HepG2 (cell line): ENCODE data around the gene SGMS1. TPM values are rescaled to one million over a fixed set of nuclear protein-coding genes. Genes with fewer than 3 reads are reported as not detected.

Experiments
- CHD2 ChIP-seq: IDR thresholded peaks from 2 replicates; pipeline ENCODE4 v1.6.1; 2011; ENCODE audit warnings: low read depth, low read length, improper control_type of control experiment
- DZIP1 ChIP-seq: sonication (generic); formaldehyde crosslinking; IDR thresholded peaks from 2 replicates; pipeline ENCODE4 v1.5.0; 2020; ENCODE audit warnings: mild to moderate bottlenecking, missing genetic modification reagents
- GFI1 ChIP-seq: sonication (generic); formaldehyde crosslinking; IDR thresholded peaks from 2 replicates; pipeline ENCODE4 v1.5.0; 2020; ENCODE audit warnings: missing genetic modification reagents, mild to moderate bottlenecking, borderline replicate concordance
- HES4 ChIP-seq: sonication (generic); formaldehyde crosslinking; IDR thresholded peaks from 2 replicates; pipeline ENCODE4 v1.9.0; 2021; ENCODE audit warnings: mild to moderate bottlenecking, missing genetic modification reagents, borderline replicate concordance
- HOXA9 ChIP-seq: sonication (generic); formaldehyde crosslinking; IDR thresholded peaks from 2 replicates; pipeline ENCODE4 v1.8.1; 2022; ENCODE audit warnings: missing genetic modification reagents, mild to moderate bottlenecking, moderate library complexity, borderline replicate concordance
- MXI1 ChIP-seq: IDR thresholded peaks from 3 replicates; pipeline ENCODE4 v1.6.1; 2012; ENCODE audit warnings: low read depth, low read length, inconsistent platforms, borderline replicate concordance
- PHF20 ChIP-seq: sonication (generic); formaldehyde crosslinking; IDR thresholded peaks from 2 replicates; pipeline ENCODE4 v1.5.0; 2020; ENCODE audit warnings: mild to moderate bottlenecking, missing genetic modification reagents
- POLR2A ChIP-seq, 2 experiments: IDR thresholded peaks; 2 replicates each; pipeline ENCODE4 v1.6.1; 2011; ENCODE audit warnings: low read depth in 2 of 2, low read length in 2 of 2, mild to moderate bottlenecking in 1 of 2, moderate library complexity in 1 of 2; ENCODE audit not compliant: insufficient read depth in 1 of 2
- RBAK ChIP-seq: sonication (generic); formaldehyde crosslinking; IDR thresholded peaks from 2 replicates; pipeline ENCODE4 v1.5.1; 2020; ENCODE audit warnings: mild to moderate bottlenecking, missing genetic modification reagents
- REPIN1 ChIP-seq: sonication (generic); formaldehyde crosslinking; IDR thresholded peaks from 2 replicates; pipeline ENCODE4 v1.8.0; 2022; ENCODE audit warnings: missing genetic modification reagents, low read depth, mild to moderate bottlenecking, borderline replicate concordance
- SYNCRIP ChIP-seq: fragments of 200-400 bp; formaldehyde crosslinking; IDR thresholded peaks from 2 replicates; pipeline ENCODE4 v1.6.1; 2018; ENCODE audit warnings: mild to moderate bottlenecking, low read depth, low read length; ENCODE audit not compliant: insufficient read depth
- TCF7L2 ChIP-seq: IDR thresholded peaks from 2 replicates; pipeline ENCODE4 v1.6.1; 2011; ENCODE audit warnings: mild to moderate bottlenecking, low read depth, low read length, moderate library complexity
- ZBTB44 ChIP-seq: sonication (generic); formaldehyde crosslinking; IDR thresholded peaks from 2 replicates; pipeline ENCODE4 v1.4.0; 2020; ENCODE audit warnings: missing genetic modification reagents
- ZHX1 ChIP-seq: sonication (generic); formaldehyde crosslinking; IDR thresholded peaks from 2 replicates; pipeline ENCODE4 v1.8.1; 2022; ENCODE audit warnings: low read depth, mild to moderate bottlenecking, missing genetic modification reagents
- ZNF224 ChIP-seq: sonication (generic); formaldehyde crosslinking; IDR thresholded peaks from 2 replicates; pipeline ENCODE4 v1.5.0; 2020; ENCODE audit warnings: mild to moderate bottlenecking, missing genetic modification reagents
- ZNF275 ChIP-seq: sonication (generic); formaldehyde crosslinking; IDR thresholded peaks from 2 replicates; pipeline ENCODE4 v1.8.0; 2022; ENCODE audit warnings: missing genetic modification reagents, mild to moderate bottlenecking, inconsistent platforms, borderline replicate concordance
- ZNF276 ChIP-seq: sonication (generic); formaldehyde crosslinking; IDR thresholded peaks from 2 replicates; pipeline ENCODE4 v1.4.0; 2020; ENCODE audit warnings: mild to moderate bottlenecking, low read depth, missing genetic modification reagents
- ZNF782 ChIP-seq: sonication (generic); formaldehyde crosslinking; IDR thresholded peaks from 2 replicates; pipeline ENCODE4 v1.4.0; 2020; ENCODE audit warnings: missing genetic modification reagents, mild to moderate bottlenecking, borderline replicate concordance
- ZNF788 ChIP-seq: sonication (generic); formaldehyde crosslinking; IDR thresholded peaks from 2 replicates; pipeline ENCODE4 v1.5.0; 2020; ENCODE audit warnings: mild to moderate bottlenecking, missing genetic modification reagents, borderline replicate concordance
- ZSCAN12 ChIP-seq: sonication (generic); formaldehyde crosslinking; IDR thresholded peaks from 2 replicates; pipeline ENCODE4 v1.9.0; 2021; ENCODE audit warnings: mild to moderate bottlenecking, missing genetic modification reagents
- polyA plus RNA-seq, 8 experiments: library from polyadenylated mRNA; depleted of rRNA in 3 of 8; stranded (reverse) in 7 of 8; unstranded in 1 of 8; fragments of >200 nt; fragmentation: Illumina TruSeq in 4 of 8; extraction: Trizol in 4 of 8; gene quantifications; 2 replicates each; pipeline versions ENCODE4 v1.2.1 to v1.2.3, GENCODE V29; 2011 to 2016; ENCODE audit warnings: low read depth in 4 of 8, missing spikeins in 1 of 8, mixed read lengths in 1 of 8; ENCODE audit not compliant: insufficient read depth in 1 of 8
- total RNA-seq, 5 experiments: library from RNA; depleted of rRNA; stranded (reverse); fragments of >200 nt; fragmentation: Illumina TruSeq; extraction: Trizol; gene quantifications; 2 replicates each; pipeline ENCODE4 v1.2.3, GENCODE V29; 2016; ENCODE audit warnings: low read depth in 1 of 5

Gene SGMS1
- total and polyA plus RNA-seq, 2 of the 13 experiments (the other 11 are each of a cell fraction or from before 2014, with no cell fraction given), result 6.5 to 15.1 TPM

- peak; percentile 59; the same call in 1 of the 2 replicates for TF ChIP-seq ZNF788 (CRISPR knock-in tag)
- no peak for TF ChIP-seq ZNF224 (CRISPR knock-in tag)
- TF ChIP-seq HES4 (CRISPR knock-in tag), result no peak
- no peak for TF ChIP-seq POLR2A (IDR thresholded peaks at IDR 0.05; ENCODE audit: insufficient read depth in 1 of 2, low read depth in 2 of 2, low read length in 2 of 2)
- TF ChIP-seq CHD2, result no peak
- TF ChIP-seq HOXA9 (CRISPR knock-in tag), result no peak
- TF ChIP-seq PHF20, result no peak
- TF ChIP-seq TCF7L2, result no peak
- no peak for TF ChIP-seq ZNF782 (CRISPR knock-in tag)
- no peak for TF ChIP-seq ZSCAN12 (CRISPR knock-in tag)
- TF ChIP-seq RBAK (CRISPR knock-in tag), result no peak
- no peak for TF ChIP-seq ZHX1 (CRISPR knock-in tag)
- no peak for TF ChIP-seq ZBTB44
- TF ChIP-seq REPIN1, result 0 out of 2 replicates have a peak, but pooled peaks have one; percentile 36
- no peak for TF ChIP-seq GFI1 (CRISPR knock-in tag)
- no peak for TF ChIP-seq MXI1
- no peak for TF ChIP-seq ZNF275
- no peak for TF ChIP-seq DZIP1
- TF ChIP-seq ZNF276, result no peak
- no peak for TF ChIP-seq SYNCRIP
Measured at GRCh38 chr10:50501924-50502452, 121.8 kb downstream of the SGMS1 start (continued).
